NCI-H460 (cell line): ENCODE data around the gene SLC15A3. TPM values are rescaled to one million over a fixed set of nuclear protein-coding genes. Genes with fewer than 3 reads are reported as not detected.
A peak's percentile ranks its signal among the peaks of the same experiment; 100 is the strongest.

Experiments
- DNase-seq: peaks from one replicate; pipeline ENCODE4 v3.0.0-alpha.2; 2016; ENCODE audit warnings: low read depth; ENCODE audit errors: extremely low read depth
- small RNA-seq, 2 experiments: library from RNA; depleted of rRNA; stranded (forward); fragments of <200 nt; gene quantifications; one replicate each; pipeline ENCODE3, GENCODE V24; 2014
- total RNA-seq: library from RNA; depleted of rRNA; stranded (reverse); fragments of >200 nt; shearing (Covaris generic); gene quantifications from 2 replicates; pipeline ENCODE4 v1.2.3, GENCODE V29; 2014; rRNA removed

SLC15A3 gene
- total RNA-seq, 1 experiment from 2014 or later: not detected

GRCh38 chr11:60899046-60899936 lies 52.7 kb downstream of the SLC15A3 start:
- peak; percentile 58 for DNase-seq

GRCh38 chr11:60897496-60897895 lies 54.5 kb downstream of the SLC15A3 start:
- no peak for DNase-seq

- no peak for DNase-seq
These were observed 56.3 kb downstream of the SLC15A3 start for GRCh38 chr11:60895687-60896086.

- DNase-seq: no peak
These were observed 60.8 kb downstream of the SLC15A3 start for GRCh38 chr11:60891103-60891741.

GRCh38 chr11:60890696-60891095 lies 61.3 kb downstream of the SLC15A3 start:
- no peak for DNase-seq

- DNase-seq: no peak
These were observed 62.1 kb downstream of the SLC15A3 start for GRCh38 chr11:60889869-60890311.

GRCh38 chr11:60887556-60887955 lies 64.4 kb downstream of the SLC15A3 start:
- peak; percentile 6 for DNase-seq

Small RNA genes within 50 kb of the gene (small RNA-seq; reads per million reads assigned to genes)
- 0 reads per million in 2 experiments for gene RNU6-933P

Other genes with a start within 250 kb of the SLC15A3 start
- gene MS4A18, start 227.5 kb downstream of the SLC15A3 start, total RNA-seq: not detected in 2 replicates
- not detected in 2 replicates for gene MS4A15, start 195.3 kb downstream of the SLC15A3 start, total RNA-seq
- not detected in 2 replicates for gene MS4A10, start 166.8 kb downstream of the SLC15A3 start, total RNA-seq
- 13.5 and 15.0 TPM in 2 replicates for gene CCDC86, start 110.1 kb downstream of the SLC15A3 start, total RNA-seq
- not detected in 2 replicates for gene PTGDR2, start 96.2 kb downstream of the SLC15A3 start, total RNA-seq
- gene ZP1, start 84.6 kb downstream of the SLC15A3 start, total RNA-seq: not detected in 2 replicates
- gene PRPF19, start 45.6 kb downstream of the SLC15A3 start, total RNA-seq: 48.8 and 49.5 TPM in 2 replicates
- gene TMEM109, start 38.0 kb downstream of the SLC15A3 start, total RNA-seq: 27.2 and 38.1 TPM in 2 replicates
- gene TMEM132A, start 27.7 kb downstream of the SLC15A3 start, total RNA-seq: 20.9 and 22.0 TPM in 2 replicates
- not detected in 2 replicates for gene CD6, start 19.5 kb upstream of the SLC15A3 start, total RNA-seq
- not detected in 2 replicates for gene CD5, start 150.3 kb upstream of the SLC15A3 start, total RNA-seq
- gene VPS37C, start 209.2 kb upstream of the SLC15A3 start, total RNA-seq: 22.9 and 23.7 TPM in 2 replicates